Stomach (tissue), 9 donors: ENCODE data around the gene MAP3K2. TPM values are rescaled to one million over a fixed set of nuclear protein-coding genes. Genes with fewer than 3 reads are reported as not detected.
"Not testable (repeated sequence)": the region's sequence is repeated elsewhere in the genome, so short reads cannot be mapped to it uniquely, and the experiment has no call there.

Experiments
- DNase-seq, 2 donors: peaks; one replicate each; pipeline versions ENCODE4 v3.0.0 to v3.0.0-alpha.2; 2013 to 2019
- H3K27ac ChIP-seq, 5 donors: fragments of 200-600 bp in 4 of 5; sonication (generic) in 4 of 5; one replicate each; pipeline ENCODE4 v1.5.1; 2013 to 2019; ENCODE audit warnings: mild to moderate bottlenecking in 1 of 5, moderate library complexity in 1 of 5
- H3K27me3 ChIP-seq, 3 donors: fragments of 200-600 bp; sonication (generic); one replicate each; pipeline ENCODE4 v1.5.1; 2017 to 2019; ENCODE audit warnings: mixed run types in 1 of 3
- H3K36me3 ChIP-seq, 4 donors: fragments of 200-600 bp; sonication (generic); 1 replicate in 3 of 4; 2 replicates in 1 of 4; pipeline ENCODE4 v1.5.1; 2016 to 2019
- H3K4me1 ChIP-seq, 4 donors: fragments of 200-600 bp; sonication (generic); one replicate each; pipeline ENCODE4 v1.5.1; 2016 to 2019
- H3K4me3 ChIP-seq, 4 donors: fragments of 200-600 bp; sonication (generic) in 3 of 4; one replicate each; pipeline ENCODE4 v1.5.1; 2016 to 2019; ENCODE audit warnings: mild to moderate bottlenecking in 1 of 4
- H3K9me3 ChIP-seq, 4 donors: fragments of 200-600 bp; sonication (generic); one replicate each; pipeline ENCODE4 v1.5.1; 2016 to 2019
- CTCF ChIP-seq, 7 experiments: fragments of 450-650 bp in 4 of 7; fragments of 200-600 bp in 3 of 7; sonication (generic) in 3 of 7; IDR thresholded peaks; one replicate each; pipeline ENCODE4 v1.5.1; 2016 to 2019; ENCODE audit warnings: antibody characterized with exemption in 7 of 7, control low read depth in 2 of 7, mild to moderate bottlenecking in 1 of 7
- EP300 ChIP-seq: sonication (generic); formaldehyde crosslinking; IDR thresholded peaks from one replicate; pipeline ENCODE4 v1.6.1; 2017; ENCODE audit warnings: antibody characterized with exemption
- POLR2A ChIP-seq, 4 donors: fragments of 450-650 bp; IDR thresholded peaks; one replicate each; pipeline ENCODE4 v1.6.1; 2016; ENCODE audit warnings: antibody characterized with exemption in 4 of 4, control low read depth in 2 of 4, mild to moderate bottlenecking in 1 of 4, moderate library complexity in 1 of 4
- POLR2AphosphoS5 ChIP-seq, 3 donors: sonication (generic); formaldehyde crosslinking; IDR thresholded peaks; one replicate each; pipeline ENCODE4 v1.6.1; 2016; ENCODE audit warnings: antibody characterized with exemption in 3 of 3
- WGBS, 5 donors: extraction: QIAGEN DNeasy Blood & Tissue Kit in 3 of 5; methylation state at CpG; one replicate each; pipeline versions ENCODE4 v1.1.5 to v1.1.7; 2013 to 2018; 5-methylcytosine and 5-hydroxymethylcytosine counted together
- intact Hi-C: fragments of 100-400 bp; cut with DNase I; formaldehyde crosslinking; loops from one replicate; pipeline ENCODE4 v1.15.1; 2023; ENCODE audit warnings: low total_unique reads
- polyA plus RNA-seq, 3 donors: library from polyadenylated mRNA; stranded (reverse); fragments of 200-250 nt; gene quantifications; one replicate each; pipeline ENCODE4 v1.2.3, GENCODE V29; 2013
- total RNA-seq, 5 donors: library from RNA; depleted of rRNA; stranded (reverse); fragments of >200 nt; gene quantifications; one replicate each; pipeline versions ENCODE4 v1.1.0 to v1.2.3, GENCODE V29; 2014 to 2016
- donor health status: healthy with polysubstance abuse.
- donor health status: Bipolar disorder and iron deficiency.
- donor health status: healthy.

The MAP3K2 gene
- total and polyA plus RNA-seq, 8 donors, result 3.8 to 141 (median 55.6) TPM

DNA sequence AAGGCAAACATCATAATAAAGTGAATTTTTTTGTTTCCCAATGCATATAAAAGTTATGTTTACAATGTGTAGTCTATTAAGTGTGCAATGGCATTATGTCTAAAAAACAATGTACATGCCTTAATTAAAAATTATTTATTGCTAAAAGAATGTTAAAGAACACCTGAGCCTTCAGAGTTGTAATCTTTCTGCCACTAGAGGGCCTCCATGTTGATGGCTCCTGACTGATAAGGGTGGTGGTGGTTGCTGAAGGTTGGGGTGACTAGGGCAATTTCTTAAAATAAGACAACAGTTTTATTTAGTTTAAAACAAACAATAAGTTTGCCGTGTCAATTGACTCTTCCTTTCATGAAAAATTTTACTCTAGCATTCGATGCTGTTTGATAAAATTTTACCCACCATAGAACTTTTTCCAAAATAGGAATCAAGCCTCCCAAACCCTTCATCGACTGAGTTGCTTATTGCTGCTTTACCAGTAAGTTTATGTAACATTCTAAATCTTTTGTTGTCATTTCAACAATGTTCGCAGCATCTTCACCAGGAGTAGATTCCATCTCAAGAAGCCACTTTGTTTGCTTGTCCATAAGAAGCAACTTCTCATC is 32.3 kb downstream of the MAP3K2 start:
- Histone ChIP-seq H3K27ac (no peak overlapping the region), H3K36me3 (no peaks in the 10 kb centered on the region), H3K9me3 (no peaks in the 10 kb centered on the region), H3K4me1 (peaks cover 0 to 51% (median 22%) of the 10 kb centered on the region in 4 donors), H3K27me3 (no peaks in the 10 kb centered on the region), H3K4me3 (no peak overlapping the region)
- 66 to 81% (median 76%) methylated on average over 4 of the region's 4 CpGs for WGBS, 5 donors
- no peak for TF ChIP-seq POLR2A (IDR thresholded peaks at IDR 0.05)
- TF ChIP-seq CTCF (IDR thresholded peaks at IDR 0.05), result peak in 3 of 7 experiments; percentile 31 to 52 (median 44)
- intact Hi-C loops, result no loop called here
- DNase-seq, result peak in 1 of 2 donors; percentile 32

GRCh38 chr2:127353873-127354676 is 33.7 kb downstream of the MAP3K2 start:
- H3K27ac ChIP-seq, H3K4me3 ChIP-seq, DNase-seq, H3K27me3 ChIP-seq, H3K36me3 ChIP-seq, H3K9me3 ChIP-seq, intact Hi-C loops: not testable (repeated sequence)
- peaks cover 0 to 47% (median 21%) of the 10 kb centered on the region in 4 donors for H3K4me1 ChIP-seq
- 54 to 80% (median 70%) methylated on average over 4 to 6 of the region's 6 CpGs for WGBS, 5 donors

GRCh38 chr2:127353223-127353622 is 34.6 kb downstream of the MAP3K2 start:
- H3K9me3 ChIP-seq, intact Hi-C loops, DNase-seq, H3K27ac ChIP-seq, H3K4me3 ChIP-seq, H3K36me3 ChIP-seq, H3K27me3 ChIP-seq: not testable (repeated sequence)
- WGBS, 5 donors, result 93 to 100% (median 97%) methylated on average over 7 to 35 of the region's 35 CpGs
- H3K4me1 ChIP-seq, result peaks cover 0 to 43% (median 19%) of the 10 kb centered on the region in 4 donors

GRCh38 chr2:127351603-127352002 is 36.2 kb downstream of the MAP3K2 start:
- 93 to 100% (median 98%) methylated on average over 2 of the region's 2 CpGs for WGBS, 5 donors
- no peaks in the 10 kb centered on the region for H3K9me3 ChIP-seq

GRCh38 chr2:127348426-127349000 is 39.3 kb downstream of the MAP3K2 start:
- Histone ChIP-seq H3K36me3 (peaks cover 0 to 2% (median 0%) of the 10 kb centered on the region in 4 donors), H3K27ac (no peak overlapping the region), H3K4me3 (no peak overlapping the region), H3K4me1 (peaks cover 0 to 44% (median 14%) of the 10 kb centered on the region in 4 donors), H3K9me3 (no peaks in the 10 kb centered on the region), H3K27me3 (no peaks in the 10 kb centered on the region)
- WGBS, 5 donors, result 82 to 100% (median 92%) methylated on average over 1 of the region's 1 CpG
- TF ChIP-seq CTCF (IDR thresholded peaks at IDR 0.05) (no peak), POLR2AphosphoS5 (IDR thresholded peaks at IDR 0.05) (no peak), EP300 (no peak), POLR2A (IDR thresholded peaks at IDR 0.05) (no peak)
- intact Hi-C loops, result no loop called here
- DNase-seq, result no peak

More at GRCh38 chr2:127351603-127352002, 36.2 kb downstream of the MAP3K2 start:
- intact Hi-C loops, result no loop called here
- TF ChIP-seq EP300, result no peak
- no peak for TF ChIP-seq POLR2A (IDR thresholded peaks at IDR 0.05)
- no peak for TF ChIP-seq CTCF (IDR thresholded peaks at IDR 0.05)
- no peak for TF ChIP-seq POLR2AphosphoS5 (IDR thresholded peaks at IDR 0.05)
- no peak for DNase-seq
- Histone ChIP-seq H3K27me3 (no peaks in the 10 kb centered on the region), H3K36me3 (no peaks in the 10 kb centered on the region), H3K4me3 (no peak overlapping the region), H3K4me1 (peaks cover 0 to 49% (median 17%) of the 10 kb centered on the region in 4 donors), H3K27ac (no peak overlapping the region)
